ENCODE data around the gene METTL21C.

Gene METTL21C

DNA sequence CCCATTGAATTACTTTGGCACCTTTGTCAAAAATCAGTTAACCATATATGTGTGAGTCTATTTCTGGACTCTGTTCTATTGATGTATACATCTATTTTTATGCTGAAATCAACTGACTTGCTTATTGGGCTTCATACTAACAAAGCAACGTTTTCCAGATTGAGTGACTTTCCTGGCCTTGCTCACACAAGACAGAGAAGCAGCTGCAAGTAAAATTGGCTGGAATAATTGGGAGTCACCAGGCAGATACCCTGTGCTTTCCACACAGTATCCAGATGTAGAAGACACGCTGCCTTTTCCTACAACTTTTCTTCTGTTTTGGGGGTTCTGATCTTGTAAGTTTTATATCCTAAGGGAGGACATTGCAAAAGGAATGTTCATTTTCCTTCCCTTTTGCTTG lies 11.2 kb downstream of the METTL21C start:
- in situ Hi-C loops (cut with MboI; ENCODE audit: low sequenced_read_pairs, unreplicated experiment) = no loop called here
- DNase-seq (ENCODE audit: low spot score) = no peak
- no peak for TF ChIP-seq CTCF (IDR thresholded peaks at IDR 0.05; ENCODE audit: borderline replicate concordance, control extremely low read depth, extremely low read depth, insufficient read depth, missing control alignments)

GRCh38 chr13:102682727-102683126 lies 12.1 kb downstream of the METTL21C start:
- no peak for TF ChIP-seq CTCF (IDR thresholded peaks at IDR 0.05; ENCODE audit: borderline replicate concordance, control extremely low read depth, extremely low read depth, insufficient read depth, missing control alignments)
- no peak for DNase-seq (ENCODE audit: low spot score)
- in situ Hi-C loops (cut with MboI; ENCODE audit: low sequenced_read_pairs, unreplicated experiment) = no loop called here

DNA sequence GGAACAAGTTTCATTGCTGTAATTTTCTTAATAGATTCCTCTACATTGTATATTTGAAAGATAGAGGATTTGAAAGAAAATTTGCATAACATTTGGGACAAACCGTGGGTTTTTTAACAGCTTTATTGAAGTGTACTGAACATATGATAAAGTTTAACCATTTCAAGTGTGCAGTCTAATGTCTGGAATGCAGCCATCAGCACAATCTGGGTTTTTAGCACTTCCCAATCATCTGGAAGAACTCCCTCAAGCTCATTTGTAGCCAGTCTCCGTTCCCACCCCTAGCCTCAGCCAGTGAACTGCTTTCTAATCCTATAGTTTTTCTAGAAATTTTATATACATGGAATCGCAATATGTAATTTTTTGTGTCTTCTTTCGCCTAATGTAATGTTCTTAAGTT lies 12.6 kb downstream of the METTL21C start:
- in situ Hi-C loops (cut with MboI; ENCODE audit: low sequenced_read_pairs, unreplicated experiment) = no loop called here
- TF ChIP-seq CTCF (IDR thresholded peaks at IDR 0.05; ENCODE audit: borderline replicate concordance, control extremely low read depth, extremely low read depth, insufficient read depth, missing control alignments) = no peak
- DNase-seq (ENCODE audit: low spot score) = no peak

DNA sequence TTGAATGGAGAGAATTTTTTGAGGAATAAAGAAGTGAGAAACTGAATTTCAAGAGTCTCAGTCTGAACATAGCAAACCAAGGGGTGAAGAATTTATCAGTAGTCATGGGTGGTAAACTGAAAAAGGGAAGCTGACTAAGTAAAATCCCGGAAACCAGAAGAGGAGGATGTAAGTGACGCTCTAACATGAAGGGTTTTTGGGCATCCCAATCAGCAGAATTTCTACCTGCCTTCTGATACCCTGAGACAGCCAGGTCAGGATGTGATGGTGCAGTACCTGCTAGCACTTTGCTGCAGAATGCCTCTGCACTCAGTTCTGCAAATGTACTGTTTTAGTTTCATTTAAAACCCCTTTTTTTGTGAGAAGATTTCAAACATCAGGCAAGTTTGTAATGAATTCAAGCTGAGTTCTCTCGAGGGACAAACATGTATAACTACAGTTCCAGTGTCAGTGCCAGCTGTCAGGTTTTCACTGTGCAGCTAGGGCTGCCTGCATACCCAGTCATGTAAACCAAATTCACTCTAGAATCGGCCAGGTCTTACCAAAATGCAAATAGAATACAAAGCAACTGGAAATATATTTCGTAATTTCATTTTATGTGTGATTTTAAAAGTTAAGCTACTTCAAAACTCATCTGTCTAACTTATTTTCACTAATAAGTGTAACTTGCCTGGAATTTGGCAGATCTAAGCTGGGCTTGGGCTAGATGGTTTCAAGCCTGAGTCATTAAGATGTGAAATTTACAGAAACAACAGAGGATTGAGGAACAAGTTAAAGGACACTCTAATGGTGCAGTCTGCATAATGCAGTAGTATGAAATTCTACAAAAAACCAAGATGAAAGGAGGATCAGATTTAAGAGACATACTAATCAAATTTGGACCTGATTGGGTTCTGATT lies 13.8 kb downstream of the METTL21C start:
- no peak for DNase-seq (ENCODE audit: low spot score)
- no peak for TF ChIP-seq CTCF (IDR thresholded peaks at IDR 0.05; ENCODE audit: borderline replicate concordance, control extremely low read depth, extremely low read depth, insufficient read depth, missing control alignments)
- in situ Hi-C loops (cut with MboI; ENCODE audit: low sequenced_read_pairs, unreplicated experiment) = no loop called here

GRCh38 chr13:102680133-102680717 lies 14.6 kb downstream of the METTL21C start:
- DNase-seq (ENCODE audit: low spot score) = no peak
- in situ Hi-C loops (cut with MboI; ENCODE audit: low sequenced_read_pairs, unreplicated experiment) = no loop called here
- TF ChIP-seq CTCF (IDR thresholded peaks at IDR 0.05; ENCODE audit: borderline replicate concordance, control extremely low read depth, extremely low read depth, insufficient read depth, missing control alignments) = no peak

DNA sequence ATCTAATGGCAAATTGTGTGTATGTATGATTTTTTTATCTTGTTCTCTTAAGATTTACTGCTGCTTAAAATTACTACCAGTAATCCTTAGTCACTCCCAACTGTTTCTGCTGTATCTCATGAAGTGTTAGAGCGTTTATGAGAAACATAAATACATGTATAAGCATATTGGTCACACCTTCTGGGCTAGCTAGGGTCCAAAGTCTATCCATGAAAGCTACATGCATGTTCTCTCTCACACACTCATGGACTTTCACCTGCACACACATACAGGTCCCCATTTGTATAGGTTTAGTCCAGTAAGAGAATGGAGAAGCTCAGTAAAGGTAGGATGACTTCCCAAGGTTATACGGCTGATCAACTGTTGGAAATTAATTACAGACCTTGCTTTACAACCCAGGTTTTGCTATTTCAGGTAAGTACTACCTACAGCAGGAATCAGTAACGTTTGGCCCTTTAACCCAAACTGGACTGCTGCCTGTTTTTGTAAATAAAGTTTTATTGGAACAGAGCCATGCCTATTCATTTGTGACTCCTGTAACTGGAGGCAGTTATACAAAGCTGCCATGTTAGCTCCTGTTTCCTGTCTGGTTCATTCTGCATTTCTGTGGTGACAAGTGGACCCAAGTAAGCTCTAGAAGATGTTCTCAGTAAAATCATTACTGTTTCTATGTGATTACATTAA lies 15.3 kb downstream of the METTL21C start:
- in situ Hi-C loops (cut with MboI; ENCODE audit: low sequenced_read_pairs, unreplicated experiment) = no loop called here
- no peak for TF ChIP-seq CTCF (IDR thresholded peaks at IDR 0.05; ENCODE audit: borderline replicate concordance, control extremely low read depth, extremely low read depth, insufficient read depth, missing control alignments)
- no peak for DNase-seq (ENCODE audit: low spot score)
